ENCODE measurements around the gene AQR. TPM values are rescaled to one million over a fixed set of nuclear protein-coding genes. Genes with fewer than 3 reads are reported as not detected.

The AQR gene
- total RNA-seq, 1 donor from 2014 or later = 20.8 TPM

DNA sequence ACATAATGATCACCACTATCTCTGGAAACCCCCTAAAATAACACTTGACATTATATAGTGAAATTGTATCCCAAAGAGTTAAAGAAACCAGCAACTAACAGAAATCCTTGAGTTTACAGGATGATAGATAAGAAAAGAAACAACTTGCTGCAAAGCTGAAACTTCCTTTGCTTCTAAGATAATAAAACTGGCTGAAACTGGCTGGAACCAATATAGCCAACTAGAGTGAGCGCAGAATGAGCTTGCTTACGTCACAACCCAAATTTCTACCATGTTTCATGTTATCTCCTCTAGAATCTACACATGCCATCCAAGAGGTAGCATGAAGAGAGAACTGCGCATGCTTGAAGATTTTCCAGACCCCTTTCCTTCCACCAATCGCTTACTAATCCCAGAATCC is 90.4 kb downstream of the AQR start:
- no peak for DNase-seq (ENCODE audit: low spot score)

DNA sequence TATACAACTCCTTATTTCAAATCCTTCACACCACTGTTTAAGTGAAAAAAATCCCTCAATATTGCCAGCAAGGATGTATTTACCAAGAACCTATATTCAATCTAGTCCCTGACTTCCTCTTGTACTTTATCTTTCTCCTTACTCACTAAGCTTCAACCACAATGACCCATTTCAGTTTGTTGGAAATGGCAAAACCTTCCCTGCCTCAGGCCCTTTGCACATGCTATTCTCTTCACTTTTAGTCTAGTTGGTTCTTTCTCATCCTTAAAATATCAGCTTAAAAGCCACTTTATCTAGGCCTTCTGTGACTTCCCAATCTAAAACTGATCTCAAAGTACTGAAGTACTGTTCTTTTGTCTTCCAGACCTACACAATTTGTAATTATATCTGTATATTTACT is 92.9 kb downstream of the AQR start:
- DNase-seq (ENCODE audit: low spot score) = no peak

DNA sequence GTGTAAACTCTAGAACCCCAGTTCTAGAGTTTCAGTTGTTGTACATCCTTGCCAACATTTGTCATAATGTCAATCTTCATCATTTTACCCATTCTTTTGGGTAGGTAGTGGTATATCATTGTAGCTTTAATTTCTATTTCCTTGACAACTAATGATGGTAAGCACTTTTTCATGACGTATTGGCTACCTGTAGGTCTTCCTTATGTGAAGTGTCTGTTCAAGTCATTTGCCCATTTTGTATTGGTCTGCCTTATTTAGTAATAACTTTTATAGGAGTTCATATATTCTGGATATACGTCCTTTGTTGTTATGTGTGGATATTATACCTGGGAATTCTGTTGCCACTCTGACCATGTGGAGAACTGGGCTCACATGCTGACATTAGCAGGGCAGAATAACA is 100.4 kb downstream of the AQR start:
- DNase-seq (ENCODE audit: low spot score) = no peak

DNA sequence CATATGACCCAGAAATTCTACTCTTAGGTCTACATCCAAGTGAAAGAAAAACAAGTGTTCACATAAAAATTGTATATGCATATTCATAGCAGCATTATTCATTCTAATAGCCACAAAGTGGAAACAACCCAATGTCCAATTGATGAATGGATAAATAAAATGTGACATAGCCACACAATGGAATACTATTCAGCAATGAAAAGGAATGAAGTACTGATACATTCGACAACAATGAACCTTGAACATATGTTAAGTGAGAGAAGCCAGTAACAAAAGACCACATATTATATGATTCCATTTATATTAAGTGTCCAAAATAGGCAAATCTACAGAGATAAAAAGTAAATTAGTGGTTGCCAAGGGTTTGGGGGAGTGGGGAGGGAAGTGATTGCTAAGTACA is 104.0 kb downstream of the AQR start:
- no peak for DNase-seq (ENCODE audit: low spot score)

DNA sequence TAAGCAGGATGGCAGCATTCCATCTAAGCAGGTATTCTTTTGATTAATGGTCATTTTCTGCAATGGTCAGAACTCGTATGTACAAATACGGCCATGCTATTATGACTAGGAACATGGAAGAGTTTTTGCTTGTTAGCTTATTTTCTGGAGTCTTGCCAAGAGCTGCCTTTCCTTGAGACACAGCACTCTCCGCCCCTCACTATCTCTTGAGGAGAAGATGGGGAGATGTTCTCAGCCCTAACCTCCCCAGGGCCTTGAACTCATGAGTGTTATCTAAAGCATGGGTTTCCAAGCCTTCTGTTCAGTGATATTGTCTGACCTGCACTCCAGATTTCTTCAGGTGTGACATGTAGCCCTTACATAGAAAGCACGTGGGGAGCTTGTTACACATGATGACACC is 108.3 kb downstream of the AQR start:
- no peak for DNase-seq (ENCODE audit: low spot score)

DNA sequence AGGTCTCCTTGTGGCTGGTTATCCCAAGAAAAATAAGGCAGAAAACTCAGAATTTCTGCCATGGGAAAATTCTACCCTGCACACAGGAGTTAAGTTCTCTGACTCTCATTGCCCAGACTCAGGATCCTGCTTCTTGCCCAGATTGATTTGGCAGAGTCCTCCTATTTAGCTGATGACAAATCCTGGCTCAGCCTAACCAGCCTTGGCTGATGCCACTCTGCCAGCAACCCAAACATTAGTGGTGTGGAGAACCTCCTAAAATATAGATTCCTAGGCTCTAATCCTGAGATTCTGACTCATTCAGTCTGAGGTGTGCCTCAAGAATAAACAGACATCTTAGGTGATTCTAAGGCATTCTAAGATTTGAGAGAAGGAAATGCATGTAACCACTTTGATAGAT is 113.6 kb downstream of the AQR start:
- DNase-seq (ENCODE audit: low spot score) = no peak

DNA sequence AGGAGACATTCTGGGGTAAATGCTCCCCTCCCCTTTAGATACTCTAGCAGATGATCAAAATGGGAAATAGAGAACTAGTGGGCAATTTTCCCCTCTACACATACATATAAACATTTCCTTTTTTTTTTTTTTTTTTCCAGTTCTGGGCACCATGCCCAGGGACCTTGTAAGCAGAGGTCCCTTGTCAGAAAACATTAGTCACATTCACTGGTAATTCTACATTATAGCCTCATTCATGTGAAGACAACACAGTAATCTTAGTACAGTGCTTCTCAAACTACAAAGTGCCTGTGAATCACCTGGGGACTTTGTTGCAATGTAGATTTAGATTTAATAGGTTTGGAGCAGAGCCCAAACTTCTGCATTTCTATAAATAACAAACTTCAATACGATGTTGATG is 114.1 kb downstream of the AQR start:
- no peak for DNase-seq (ENCODE audit: low spot score)

DNA sequence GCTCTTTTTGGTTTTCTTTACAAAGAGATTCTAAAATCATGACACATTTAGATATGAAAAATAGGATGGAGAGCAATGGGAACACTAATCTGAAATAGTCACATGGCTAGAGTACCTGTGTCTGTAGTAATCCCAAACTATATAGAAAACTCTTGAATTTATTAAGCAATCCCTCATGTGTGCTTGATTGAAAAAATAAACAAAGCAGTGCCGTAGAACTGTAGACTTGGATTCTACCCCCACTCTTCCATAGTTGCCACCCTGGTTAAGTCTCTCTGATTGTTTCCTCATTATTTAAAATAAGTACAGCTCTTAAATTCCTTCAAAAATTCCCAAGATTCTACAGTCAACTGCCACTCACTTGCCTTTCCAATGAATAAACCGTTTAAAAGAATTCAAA is 115.3 kb downstream of the AQR start:
- no peak for DNase-seq (ENCODE audit: low spot score)

DNA sequence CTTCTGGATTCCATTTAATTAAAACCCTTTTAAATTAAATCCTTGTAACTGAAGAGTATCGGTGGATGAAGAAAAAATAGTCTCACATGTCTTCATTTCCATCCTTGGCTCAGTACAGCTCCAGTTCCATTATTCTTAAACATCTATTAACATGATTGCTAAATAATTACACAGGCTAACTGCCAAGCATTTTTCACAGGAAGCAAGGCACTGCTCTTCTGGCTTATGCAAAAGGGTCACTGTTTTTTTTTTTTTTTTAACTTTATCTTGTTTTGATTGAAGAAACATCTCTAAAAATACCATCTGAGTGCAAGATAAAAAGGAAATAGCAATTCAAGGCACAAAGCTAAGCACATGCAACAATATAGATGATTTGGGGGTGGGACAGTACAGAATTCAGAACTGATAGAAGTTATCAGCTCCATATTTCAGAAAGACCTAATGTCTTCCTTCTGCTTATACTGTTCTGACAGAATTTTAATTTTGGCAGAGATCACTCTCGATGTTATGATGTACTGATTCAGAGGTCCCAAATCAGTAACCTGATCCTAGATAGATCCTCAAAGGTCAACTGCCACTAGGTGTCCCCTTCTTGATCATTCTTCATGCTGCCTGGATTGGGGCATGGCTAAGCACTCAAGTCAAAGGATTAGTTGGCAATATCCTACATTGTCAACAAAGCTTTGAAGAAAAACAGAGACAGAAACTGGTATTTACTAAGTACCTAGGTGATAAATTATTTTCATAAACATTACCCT is 116.4 kb downstream of the AQR start:
- DNase-seq (ENCODE audit: low spot score) = no peak

DNA sequence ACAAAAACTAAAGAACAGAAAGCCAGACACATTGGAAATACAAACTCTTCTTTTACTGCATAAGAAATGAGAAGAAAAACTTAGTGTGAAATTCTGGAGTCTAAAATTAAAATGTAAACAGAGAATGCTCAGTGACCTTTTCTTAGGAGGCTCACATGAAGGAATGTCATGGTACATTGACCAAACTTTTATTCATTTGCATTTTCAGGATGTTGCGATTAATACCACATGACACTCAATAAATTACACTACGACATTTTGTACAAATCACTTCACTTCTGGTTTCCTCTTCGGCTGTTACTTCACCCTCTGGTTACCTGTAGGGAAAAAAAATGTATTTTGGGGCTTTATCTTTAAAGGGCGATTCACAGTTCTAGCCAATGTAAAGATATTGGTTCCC is 117.8 kb downstream of the AQR start:
- DNase-seq (ENCODE audit: low spot score) = no peak

DNA sequence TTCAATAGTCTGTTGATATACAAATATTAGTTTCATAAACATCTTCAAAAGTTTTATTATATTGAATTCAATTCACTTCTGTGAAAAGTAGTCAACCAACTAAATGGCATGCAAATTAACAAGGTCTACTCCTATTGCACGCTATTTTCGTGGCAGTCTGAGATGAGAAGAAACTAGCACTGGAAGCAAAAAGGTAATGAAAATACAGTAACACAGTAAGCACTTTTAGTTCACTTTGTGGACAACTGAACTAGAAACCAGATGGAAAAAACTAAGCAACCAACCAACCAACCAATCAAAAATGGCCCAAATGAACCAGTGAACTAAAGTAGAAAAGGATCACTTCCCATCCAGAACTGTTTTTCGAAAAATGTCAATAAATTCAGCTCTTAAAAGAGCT is 118.5 kb downstream of the AQR start:
- no peak for DNase-seq (ENCODE audit: low spot score)

DNA sequence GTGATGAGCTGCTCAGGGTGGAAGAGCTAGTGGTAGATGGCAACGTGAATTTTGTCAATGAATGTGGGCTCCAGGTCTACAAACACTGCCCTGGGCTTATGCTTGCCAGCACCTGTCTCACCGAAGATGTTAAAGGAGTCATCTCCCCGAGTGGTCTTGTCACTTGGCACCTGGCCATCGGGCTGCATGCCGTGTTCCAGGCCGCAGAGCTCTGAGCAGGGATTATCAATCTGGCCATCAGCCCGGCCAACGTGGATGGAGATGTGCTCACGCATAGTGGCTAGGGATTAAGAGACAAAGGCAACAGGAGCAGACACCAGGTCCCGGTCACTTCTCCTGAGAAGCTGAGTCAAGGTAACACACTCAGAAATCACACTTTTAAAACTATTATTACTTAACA is 119.4 kb downstream of the AQR start:
- DNase-seq (ENCODE audit: low spot score) = no peak

DNA sequence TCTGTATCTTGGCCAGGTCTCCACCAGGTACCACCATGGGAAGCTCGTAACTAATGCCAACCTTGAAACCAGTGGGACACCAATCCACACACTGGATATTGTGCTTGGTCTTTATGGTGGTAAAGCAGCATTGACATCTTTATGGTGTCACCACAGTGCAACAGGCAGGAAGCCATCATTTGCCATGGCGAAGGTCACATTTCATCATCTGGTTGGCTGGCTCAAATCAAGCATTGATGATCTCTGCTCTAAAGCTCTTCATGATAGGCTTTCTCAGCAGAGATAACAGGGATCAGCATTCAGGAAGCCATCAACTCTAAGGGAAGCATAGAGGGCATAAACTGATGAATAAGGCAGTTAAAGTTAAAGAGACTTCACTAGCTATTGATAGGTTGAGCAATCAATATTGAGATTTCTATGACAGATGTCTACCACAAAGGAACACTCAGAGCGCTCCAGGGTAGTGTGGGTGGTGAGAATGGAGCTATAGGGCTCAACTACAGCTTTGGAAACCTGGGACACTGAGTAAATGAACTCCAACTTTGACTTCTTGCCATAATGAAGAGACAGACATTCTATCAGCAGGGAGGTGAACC is 120.1 kb downstream of the AQR start:
- DNase-seq (ENCODE audit: low spot score) = no peak

DNA sequence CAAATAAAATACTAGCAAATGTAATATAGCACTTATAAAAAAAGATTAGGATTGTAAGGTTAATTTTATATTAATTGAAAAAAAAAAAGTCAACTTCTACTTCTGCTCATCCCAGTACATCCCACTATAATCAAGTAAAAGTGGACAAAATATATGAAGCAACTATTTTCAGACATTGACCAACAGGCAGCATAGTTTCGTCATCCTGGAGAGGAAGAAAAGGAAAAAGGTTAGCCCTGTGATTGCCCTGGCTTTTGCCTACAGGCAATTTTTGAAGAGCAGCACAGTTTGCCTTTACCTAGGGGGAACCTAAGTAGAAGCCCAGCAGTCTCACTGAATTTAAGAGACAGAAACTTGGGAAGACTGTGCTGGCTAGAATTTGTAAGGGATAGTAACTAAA is 121.9 kb downstream of the AQR start:
- DNase-seq (ENCODE audit: low spot score) = no peak

DNA sequence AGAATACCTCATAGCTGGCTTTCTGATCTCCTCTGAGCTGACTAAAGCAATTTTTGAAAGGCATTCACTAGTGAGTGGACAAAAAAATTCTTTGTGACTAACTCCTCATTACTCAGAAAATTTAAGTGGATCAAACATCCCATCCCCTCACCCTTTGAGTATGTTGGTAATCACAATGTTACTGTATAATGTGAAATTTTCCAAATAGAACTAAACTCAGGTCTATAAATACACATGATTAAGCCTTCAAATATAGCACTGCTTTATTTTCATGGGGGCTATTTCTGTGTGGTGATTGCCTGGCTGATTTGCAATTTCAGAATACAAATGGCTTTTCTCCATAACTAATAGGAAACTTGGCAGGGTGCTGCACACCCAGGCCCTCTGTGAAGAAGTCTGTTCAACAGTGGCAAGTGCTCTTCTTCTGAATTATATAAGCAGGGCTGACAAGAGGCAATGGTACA is 128.2 kb downstream of the AQR start:
- DNase-seq (ENCODE audit: low spot score) = no peak

DNA sequence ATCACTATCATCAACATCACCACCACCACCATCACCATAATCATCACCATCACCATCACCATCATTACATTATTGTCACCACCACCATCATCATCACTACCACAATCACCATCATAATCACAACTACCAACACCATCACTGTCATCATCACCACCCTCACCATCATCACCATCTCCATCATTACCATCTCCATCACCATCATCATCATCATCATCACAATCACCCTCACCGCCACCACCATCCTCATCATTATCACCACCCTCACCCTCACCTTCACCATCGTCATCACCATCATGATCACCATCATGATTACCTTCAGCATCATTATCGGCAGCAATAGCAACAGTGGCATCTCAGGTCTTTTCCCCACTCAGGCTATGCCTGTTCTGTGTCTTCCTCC is 131.3 kb downstream of the AQR start:
- no peak for DNase-seq (ENCODE audit: low spot score)

DNA sequence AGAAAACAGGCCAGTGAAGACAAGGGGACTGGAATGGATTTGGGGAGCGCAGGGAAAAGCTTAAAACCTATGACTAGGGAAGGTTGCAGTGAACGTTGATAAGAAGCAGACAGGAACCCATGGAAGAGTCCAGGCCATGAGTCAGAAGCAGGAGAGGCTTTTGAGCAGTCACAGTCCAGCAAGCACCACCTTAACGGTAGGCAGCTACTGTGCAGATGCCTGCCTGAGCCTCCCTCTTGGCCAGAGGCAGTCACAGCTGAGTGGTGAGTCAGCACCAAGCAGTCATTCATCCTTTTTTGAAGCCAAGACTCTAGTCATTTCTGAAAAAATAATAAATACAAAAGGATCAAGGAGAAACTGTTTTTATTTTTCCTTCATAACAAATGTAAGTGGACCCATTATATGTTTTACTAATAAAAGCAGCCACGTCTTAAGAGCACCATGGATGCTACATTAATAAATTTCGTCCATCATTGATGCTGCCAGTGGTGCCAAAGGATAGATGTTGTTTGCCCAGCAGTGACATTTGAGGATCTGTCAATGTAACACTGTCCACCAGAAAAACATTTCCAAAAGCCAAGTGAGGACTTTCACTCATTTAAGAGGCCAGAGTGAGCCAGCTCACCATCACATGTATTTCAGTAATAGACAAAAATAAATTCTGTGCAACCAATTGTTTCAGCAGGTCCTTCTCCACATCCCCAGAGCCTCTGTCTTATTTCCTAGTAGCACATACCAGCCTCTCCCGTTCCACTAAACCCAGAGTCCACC is 132.1 kb downstream of the AQR start:
- DNase-seq (ENCODE audit: low spot score) = no peak

DNA sequence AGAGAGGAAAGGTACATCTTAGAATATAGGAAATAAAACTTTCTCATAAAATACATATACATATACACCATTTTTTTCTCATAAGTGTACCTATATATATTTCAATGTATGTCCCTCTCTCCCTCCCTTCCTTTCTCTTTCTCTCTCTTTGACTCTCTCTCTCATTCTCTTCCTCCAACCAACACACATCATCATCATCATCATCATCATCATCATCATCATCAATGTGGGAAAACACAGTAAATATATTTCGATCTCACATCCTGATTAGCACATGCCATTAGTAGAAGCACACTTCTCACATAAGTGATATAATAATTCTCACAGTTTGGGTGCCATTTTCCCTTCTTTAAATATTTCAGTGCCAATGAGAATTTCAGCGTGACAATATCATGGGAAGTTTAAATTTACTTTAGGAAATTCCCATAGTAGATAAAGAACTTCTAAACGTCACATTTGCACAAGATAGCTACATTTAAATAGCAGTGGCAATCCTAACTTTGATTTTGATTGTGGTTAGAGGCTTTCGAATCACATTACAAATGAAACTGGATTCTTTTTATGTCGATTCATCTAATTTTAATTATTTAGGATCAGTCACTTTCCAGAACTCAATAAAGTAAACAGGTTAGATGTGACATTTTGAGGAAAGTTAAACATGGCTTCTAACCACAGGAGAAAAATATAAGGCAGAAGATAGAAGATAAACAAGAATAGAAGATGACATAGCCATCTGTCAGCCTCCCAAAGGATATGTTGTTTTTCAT is 141.2 kb downstream of the AQR start:
- no peak for DNase-seq (ENCODE audit: low spot score)

DNA sequence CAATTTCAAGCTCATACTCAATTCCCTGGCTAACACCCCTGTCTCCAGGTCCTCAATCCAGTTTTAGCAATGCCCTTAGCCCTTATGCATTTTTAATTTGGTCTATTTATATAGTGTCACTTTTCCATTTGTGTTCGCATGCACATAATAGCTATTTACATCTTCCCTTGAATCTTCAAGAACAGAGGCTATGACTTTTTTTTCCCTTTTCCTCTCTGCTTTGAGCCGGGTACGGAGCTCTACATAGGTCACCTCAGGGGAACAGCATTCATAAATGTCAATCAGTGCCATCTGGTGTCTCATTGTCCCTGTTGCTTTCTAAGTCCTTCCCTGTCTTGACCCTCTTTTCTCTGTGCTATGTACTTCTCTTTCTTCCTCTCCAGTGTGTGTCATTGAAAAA is 147.7 kb downstream of the AQR start:
- DNase-seq (ENCODE audit: low spot score) = no peak

DNA sequence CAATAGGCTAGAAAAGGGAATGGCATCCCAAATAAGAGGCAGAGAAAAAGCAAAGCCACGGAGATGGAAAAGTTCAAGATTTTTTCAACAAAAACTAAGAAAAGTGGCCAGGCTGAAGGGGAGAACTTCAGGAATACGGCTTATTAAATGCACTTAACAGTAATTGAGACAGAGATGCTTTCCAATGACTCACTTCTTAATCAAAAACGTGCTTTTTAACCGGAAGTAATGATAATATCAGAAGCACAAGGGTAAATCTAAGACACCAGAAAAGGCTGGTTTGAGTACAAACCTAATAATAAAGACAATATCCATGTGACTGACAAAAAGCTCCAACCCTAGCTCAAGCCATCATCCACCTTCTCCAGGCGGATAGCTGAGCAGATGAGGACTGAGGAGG is 149.4 kb downstream of the AQR start:
- no peak for DNase-seq (ENCODE audit: low spot score)

DNA sequence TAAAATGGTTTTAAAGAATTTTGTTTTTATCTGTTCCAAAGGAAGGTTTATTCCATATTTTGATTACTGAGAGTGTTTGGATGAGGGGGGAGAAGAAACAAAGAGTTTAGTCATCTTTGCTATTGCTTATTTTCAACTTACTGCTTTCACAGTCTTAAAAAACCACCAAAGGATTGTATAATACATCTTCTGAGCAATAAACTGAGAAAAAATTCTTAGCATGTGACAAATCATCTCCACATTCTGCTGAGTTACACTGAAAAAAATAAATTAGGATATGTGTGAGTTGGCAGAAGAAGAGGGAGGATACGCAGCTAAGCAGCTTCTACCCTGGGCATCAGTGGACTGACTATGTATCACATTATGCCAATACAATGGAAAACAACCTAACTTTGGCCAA is 151.0 kb downstream of the AQR start:
- no peak for DNase-seq (ENCODE audit: low spot score)

DNA sequence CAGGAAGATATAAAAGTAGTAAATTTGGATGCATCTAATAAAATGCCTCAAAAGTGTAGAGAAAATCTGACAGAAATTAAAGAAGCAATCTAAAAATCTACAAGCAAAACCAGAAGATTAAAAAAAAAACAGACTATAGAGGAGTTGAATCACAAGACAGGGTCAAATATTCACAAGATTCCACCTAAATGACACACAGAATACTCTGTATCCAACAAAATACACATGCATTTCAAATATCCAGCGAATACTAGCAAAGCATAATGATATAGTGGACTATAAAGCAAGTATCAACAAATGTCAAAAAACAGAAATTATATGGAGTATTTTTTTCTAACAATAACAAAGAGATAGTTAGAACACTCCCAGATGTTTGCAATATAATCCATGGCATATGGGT is 153.7 kb downstream of the AQR start:
- no peak for DNase-seq (ENCODE audit: low spot score)

All from mucosa of gallbladder (tissue), 1 donor.